H9 (cell line): Measurements from ENCODE around the gene CTH. TPM values are rescaled to one million over a fixed set of nuclear protein-coding genes. Genes with fewer than 3 reads are reported as not detected.

ENCODE experiments used
- DNase-seq: peaks from one replicate; pipeline ENCODE4 v3.0.0-alpha.2; 2017
- H2AFZ ChIP-seq: one replicate; pipeline ENCODE4 v1.6.1; 2013; ENCODE audit warnings: mild to moderate bottlenecking, low read length, control low read depth, moderate library complexity
- H2AK5ac ChIP-seq: 2 replicates; pipeline ENCODE4 v1.6.1; 2013; ENCODE audit warnings: low read length, control low read depth, mixed read lengths; ENCODE audit not compliant: insufficient read length
- H2BK120ac ChIP-seq: one replicate; pipeline ENCODE4 v1.6.1; 2013; ENCODE audit warnings: low read depth, mild to moderate bottlenecking, low read length, control low read depth, inconsistent platforms; ENCODE audit not compliant: poor library complexity, severe bottlenecking
- H2BK12ac ChIP-seq: 2 replicates; pipeline ENCODE4 v1.6.1; 2013; ENCODE audit warnings: low read length, control low read depth, mixed read lengths, low read depth; ENCODE audit not compliant: insufficient read length
- H2BK15ac ChIP-seq: 2 replicates; pipeline ENCODE4 v1.6.1; 2013; ENCODE audit warnings: low read depth, low read length, control low read depth
- H2BK20ac ChIP-seq: one replicate; pipeline ENCODE4 v1.6.1; 2013; ENCODE audit warnings: low read depth, mild to moderate bottlenecking, low read length, control low read depth, inconsistent platforms; ENCODE audit not compliant: poor library complexity, severe bottlenecking
- H2BK5ac ChIP-seq: 2 replicates; pipeline ENCODE4 v1.6.1; 2013; ENCODE audit warnings: low read length, control low read depth, mixed read lengths; ENCODE audit not compliant: insufficient read length
- H3K14ac ChIP-seq: 2 replicates; pipeline ENCODE4 v1.6.1; 2013; ENCODE audit warnings: low read length, control low read depth; ENCODE audit not compliant: insufficient read depth
- H3K18ac ChIP-seq: 2 replicates; pipeline ENCODE4 v1.6.1; 2013; ENCODE audit warnings: low read depth, mild to moderate bottlenecking, mixed read lengths, low read length, control low read depth; ENCODE audit not compliant: insufficient read length
- H3K23ac ChIP-seq: 2 replicates; pipeline ENCODE4 v1.6.1; 2013; ENCODE audit warnings: low read length, control low read depth, mixed read lengths, low read depth; ENCODE audit not compliant: insufficient read length
- H3K23me2 ChIP-seq: 2 replicates; pipeline ENCODE4 v1.6.1; 2013; ENCODE audit warnings: low read depth, mild to moderate bottlenecking, mixed read lengths, low read length, control low read depth; ENCODE audit not compliant: insufficient read length, poor library complexity, severe bottlenecking
- H3K27ac ChIP-seq: 2 replicates; pipeline ENCODE4 v1.5.1; 2013; ENCODE audit warnings: low read length, control low read depth, mixed read lengths, low read depth; ENCODE audit not compliant: insufficient read length
- H3K27me3 ChIP-seq: 2 replicates; pipeline ENCODE4 v1.6.1; 2013; ENCODE audit warnings: low read length, control low read depth, inconsistent platforms; ENCODE audit not compliant: insufficient read depth
- H3K4ac ChIP-seq: 2 replicates; pipeline ENCODE4 v1.6.1; 2013; ENCODE audit warnings: low read depth, mild to moderate bottlenecking, control low read depth, inconsistent platforms, low read length, moderate library complexity
- H3K4me1 ChIP-seq: 2 replicates; pipeline ENCODE4 v1.6.1; 2013; ENCODE audit warnings: low read length, control low read depth, inconsistent platforms; ENCODE audit not compliant: insufficient read depth
- H3K4me2 ChIP-seq: 2 replicates; pipeline ENCODE4 v1.6.1; 2013; ENCODE audit warnings: low read length, control low read depth, mixed read lengths; ENCODE audit not compliant: insufficient read length, insufficient read depth
- H3K56ac ChIP-seq: 2 replicates; pipeline ENCODE4 v1.6.1; 2013; ENCODE audit warnings: low read depth, mild to moderate bottlenecking, mixed read lengths, low read length, control low read depth; ENCODE audit not compliant: insufficient read length
- H3K79me1 ChIP-seq: 2 replicates; pipeline ENCODE4 v1.6.1; 2013; ENCODE audit warnings: low read depth, mild to moderate bottlenecking, moderate library complexity, low read length, control low read depth, inconsistent platforms; ENCODE audit not compliant: insufficient read depth, poor library complexity, severe bottlenecking
- H3K79me2 ChIP-seq: 2 replicates; pipeline ENCODE4 v1.6.1; 2013; ENCODE audit warnings: low read length, control low read depth, inconsistent platforms; ENCODE audit not compliant: insufficient read depth
- H3K9ac ChIP-seq: 2 replicates; pipeline ENCODE4 v1.6.1; 2013; ENCODE audit warnings: low read length, control low read depth, mixed read lengths; ENCODE audit not compliant: insufficient read length; ENCODE audit errors: extremely low read depth
- H3K9me3 ChIP-seq: one replicate; pipeline ENCODE4 v1.6.1; 2013; ENCODE audit warnings: low read depth, low read length, inconsistent platforms; ENCODE audit not compliant: control insufficient read depth
- H3T11ph ChIP-seq: one replicate; pipeline ENCODE4 v1.6.1; 2013; ENCODE audit warnings: mild to moderate bottlenecking, low read length, control low read depth, inconsistent platforms
- H4K20me1 ChIP-seq: one replicate; pipeline ENCODE4 v1.6.1; 2013; ENCODE audit not compliant: control insufficient read depth, insufficient read length, insufficient read depth
- H4K5ac ChIP-seq: 2 replicates; pipeline ENCODE4 v1.6.1; 2013; ENCODE audit warnings: low read depth, mild to moderate bottlenecking, mixed read lengths, low read length, control low read depth; ENCODE audit not compliant: insufficient read length
- H4K8ac ChIP-seq: replicated peaks from 2 replicates; pipeline ENCODE4 v1.6.1; 2013; ENCODE audit warnings: low read length, control low read depth, mixed read lengths, low read depth; ENCODE audit not compliant: insufficient read length
- H4K91ac ChIP-seq: 2 replicates; pipeline ENCODE4 v1.6.1; 2013; ENCODE audit warnings: low read depth, mild to moderate bottlenecking, moderate library complexity, mixed read lengths, low read length, control low read depth; ENCODE audit not compliant: insufficient read length
- H3K27ac Mint-ChIP-seq, 3 experiments: 2 replicates in 2 of 3; 3 replicates in 1 of 3; pipeline ENCODE4 v1.8.0; 2020 to 2021; ENCODE audit warnings: mixed read lengths in 3 of 3, mild to moderate bottlenecking in 1 of 3, moderate library complexity in 1 of 3
- H3K27me3 Mint-ChIP-seq: 2 replicates; pipeline ENCODE4 v1.8.0; 2021; ENCODE audit warnings: low read depth, mild to moderate bottlenecking, moderate library complexity, mixed read lengths
- H3K36me3 Mint-ChIP-seq, 3 experiments: 2 replicates in 2 of 3; 3 replicates in 1 of 3; pipeline ENCODE4 v1.8.0; 2020 to 2021; ENCODE audit warnings: low read depth in 3 of 3, mixed read lengths in 3 of 3; ENCODE audit not compliant: insufficient read depth in 1 of 3
- H3K4me1 Mint-ChIP-seq, 2 experiments: 2 replicates each; pipeline ENCODE4 v1.8.0; 2020; ENCODE audit warnings: mixed read lengths in 2 of 2
- H3K4me3 Mint-ChIP-seq, 2 experiments: 2 replicates in 1 of 2; 3 replicates in 1 of 2; pipeline ENCODE4 v1.8.0; 2020 to 2021; ENCODE audit warnings: mild to moderate bottlenecking in 2 of 2, mixed read lengths in 2 of 2, moderate library complexity in 1 of 2
- H3K9me3 Mint-ChIP-seq, 2 experiments: 2 replicates in 1 of 2; 3 replicates in 1 of 2; pipeline ENCODE4 v1.8.0; 2020; ENCODE audit warnings: mild to moderate bottlenecking in 2 of 2, mixed read lengths in 2 of 2, moderate library complexity in 1 of 2
- WGBS: extraction: QIAGEN DNeasy Blood & Tissue Kit; methylation state at CpG from one replicate; pipeline ENCODE4 v1.1.7; 2013; ENCODE audit warnings: missing lambda C conversion rate, low lambda C conversion rate, mixed read lengths; ENCODE audit not compliant: insufficient read length; ENCODE audit errors: extremely low coverage; 5-methylcytosine and 5-hydroxymethylcytosine counted together
- total RNA-seq: library from RNA; stranded (reverse); gene quantifications from 2 replicates; pipeline ENCODE4 v1.2.1, GENCODE V29; 2021
- TF ChIP-seq, protein P1 (sequence below): fragments of 200-600 bp; sonication (generic); conservative IDR thresholded peaks from 3 replicates; pipeline ENCODE4 v1.8.0; 2021; ENCODE audit warnings: antibody characterized with exemption, mild to moderate bottlenecking

CTH gene
- total RNA-seq, 1 experiment from 2014 or later = 15.5 TPM

DNA sequence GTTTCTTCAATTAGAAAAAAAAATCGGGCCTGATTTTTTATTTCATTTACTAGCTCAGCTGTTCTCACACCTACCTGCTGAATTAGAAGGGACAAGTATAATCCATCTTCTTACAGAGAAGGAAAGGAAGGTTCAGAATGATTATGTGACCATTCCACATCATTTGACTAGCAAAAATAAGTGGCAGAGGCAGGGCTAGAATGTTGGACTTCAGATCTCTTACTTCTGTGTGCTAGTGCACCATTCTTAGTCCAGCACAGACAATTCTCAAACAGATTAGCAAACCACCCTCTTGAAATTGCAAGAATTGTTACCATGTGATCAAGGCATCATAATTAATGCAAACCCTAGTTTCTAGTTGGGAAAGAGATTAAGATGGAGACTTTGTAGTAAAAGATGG, 32.7 kb downstream of the CTH start:
- DNase-seq = no peak
- Histone ChIP-seq H2BK15ac (no peak overlapping the region), H4K91ac (no peak overlapping the region), H2BK12ac (no peak overlapping the region), H4K20me1 (no peaks in the 10 kb centered on the region), H3K4me1 (peaks cover 14% of the 10 kb centered on the region; the same call in 1 of the 2 replicates), H3K23ac (no peak overlapping the region), H3K9ac (no peak overlapping the region), H3K27me3 (no peaks in the 10 kb centered on the region), H3K27ac (no peak overlapping the region), H3K79me1 (no peaks in the 10 kb centered on the region), H3K23me2 (no peaks in the 10 kb centered on the region), H2AK5ac (no peak overlapping the region), H2BK120ac (no peak overlapping the region), H3K18ac (no peak overlapping the region), H4K8ac (no peak overlapping the region), H3K14ac (no peak overlapping the region), H2BK20ac (no peak overlapping the region), H2BK5ac (no peak overlapping the region), H3K79me2 (no peaks in the 10 kb centered on the region), H2AFZ (no peak overlapping the region), H4K5ac (no peak overlapping the region), H3K4ac (no peak overlapping the region), H3K9me3 (no peaks in the 10 kb centered on the region), H3K56ac (no peak overlapping the region), H3T11ph (no peak overlapping the region), H3K4me2 (no peak overlapping the region)
- Mint-ChIP-seq H3K4me1 (peaks cover 29 to 34% of the 10 kb centered on the region in 2 experiments), H3K4me3 (no peak overlapping the region), H3K27ac (peak overlapping the region in 2 of 3 experiments; percentile 81 to 91; a peak in 4 of 7 replicates), H3K9me3 (no peaks in the 10 kb centered on the region; a peak in 1 of 5 replicates), H3K36me3 (peaks cover 5 to 7% (median 6%) of the 10 kb centered on the region in 3 experiments; a peak in 6 of 7 replicates), H3K27me3 (no peaks in the 10 kb centered on the region)
- TF ChIP-seq, protein P1, sequence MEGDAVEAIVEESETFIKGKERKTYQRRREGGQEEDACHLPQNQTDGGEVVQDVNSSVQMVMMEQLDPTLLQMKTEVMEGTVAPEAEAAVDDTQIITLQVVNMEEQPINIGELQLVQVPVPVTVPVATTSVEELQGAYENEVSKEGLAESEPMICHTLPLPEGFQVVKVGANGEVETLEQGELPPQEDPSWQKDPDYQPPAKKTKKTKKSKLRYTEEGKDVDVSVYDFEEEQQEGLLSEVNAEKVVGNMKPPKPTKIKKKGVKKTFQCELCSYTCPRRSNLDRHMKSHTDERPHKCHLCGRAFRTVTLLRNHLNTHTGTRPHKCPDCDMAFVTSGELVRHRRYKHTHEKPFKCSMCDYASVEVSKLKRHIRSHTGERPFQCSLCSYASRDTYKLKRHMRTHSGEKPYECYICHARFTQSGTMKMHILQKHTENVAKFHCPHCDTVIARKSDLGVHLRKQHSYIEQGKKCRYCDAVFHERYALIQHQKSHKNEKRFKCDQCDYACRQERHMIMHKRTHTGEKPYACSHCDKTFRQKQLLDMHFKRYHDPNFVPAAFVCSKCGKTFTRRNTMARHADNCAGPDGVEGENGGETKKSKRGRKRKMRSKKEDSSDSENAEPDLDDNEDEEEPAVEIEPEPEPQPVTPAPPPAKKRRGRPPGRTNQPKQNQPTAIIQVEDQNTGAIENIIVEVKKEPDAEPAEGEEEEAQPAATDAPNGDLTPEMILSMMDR = no peak
- no CpG with 5 or more reads among the region's 1 CpG for WGBS
